GM12874 (cell line): Measurements from ENCODE around the gene TBC1D16.

Source experiments
- TF ChIP-seq, protein P1 (sequence below): IDR thresholded peaks from 2 replicates; pipeline ENCODE4 v1.5.1; 2011; ENCODE audit warnings: low read depth, mild to moderate bottlenecking, control low read depth, low read length, moderate library complexity; ENCODE audit not compliant: insufficient read depth

The TBC1D16 gene

DNA sequence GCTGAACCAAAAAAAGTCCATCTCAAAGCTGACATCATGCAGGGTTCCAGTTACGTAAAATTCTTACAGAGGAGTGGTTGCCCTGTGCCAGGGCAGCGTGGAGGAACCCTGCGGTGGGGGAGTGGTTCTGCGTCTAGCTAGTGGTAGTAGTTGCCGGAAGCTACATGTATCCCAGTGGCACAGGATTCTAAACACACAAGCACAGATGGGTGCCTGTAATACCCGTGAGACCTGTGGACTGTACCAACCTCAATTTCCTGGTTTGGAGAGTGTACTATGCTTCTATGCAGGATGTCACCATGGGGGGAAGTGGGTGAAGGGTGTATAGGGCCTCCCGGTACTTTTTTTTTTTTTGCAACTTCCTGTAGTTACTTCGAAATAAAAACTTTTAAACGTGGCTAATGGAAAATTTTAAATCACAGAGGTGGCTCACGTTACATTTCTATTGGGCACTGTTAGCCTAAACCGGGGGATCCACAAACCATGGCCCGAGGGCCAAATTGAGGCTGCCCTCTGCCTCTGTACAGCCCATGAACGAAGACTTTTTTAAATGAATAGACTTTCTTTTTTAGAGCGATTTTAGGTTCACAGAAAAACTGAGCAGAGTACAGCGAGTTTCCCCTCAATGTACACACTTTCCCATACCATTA lies 38.5 kb downstream of the TBC1D16 start:
- TF ChIP-seq, protein P1, sequence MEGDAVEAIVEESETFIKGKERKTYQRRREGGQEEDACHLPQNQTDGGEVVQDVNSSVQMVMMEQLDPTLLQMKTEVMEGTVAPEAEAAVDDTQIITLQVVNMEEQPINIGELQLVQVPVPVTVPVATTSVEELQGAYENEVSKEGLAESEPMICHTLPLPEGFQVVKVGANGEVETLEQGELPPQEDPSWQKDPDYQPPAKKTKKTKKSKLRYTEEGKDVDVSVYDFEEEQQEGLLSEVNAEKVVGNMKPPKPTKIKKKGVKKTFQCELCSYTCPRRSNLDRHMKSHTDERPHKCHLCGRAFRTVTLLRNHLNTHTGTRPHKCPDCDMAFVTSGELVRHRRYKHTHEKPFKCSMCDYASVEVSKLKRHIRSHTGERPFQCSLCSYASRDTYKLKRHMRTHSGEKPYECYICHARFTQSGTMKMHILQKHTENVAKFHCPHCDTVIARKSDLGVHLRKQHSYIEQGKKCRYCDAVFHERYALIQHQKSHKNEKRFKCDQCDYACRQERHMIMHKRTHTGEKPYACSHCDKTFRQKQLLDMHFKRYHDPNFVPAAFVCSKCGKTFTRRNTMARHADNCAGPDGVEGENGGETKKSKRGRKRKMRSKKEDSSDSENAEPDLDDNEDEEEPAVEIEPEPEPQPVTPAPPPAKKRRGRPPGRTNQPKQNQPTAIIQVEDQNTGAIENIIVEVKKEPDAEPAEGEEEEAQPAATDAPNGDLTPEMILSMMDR, result no peak

DNA sequence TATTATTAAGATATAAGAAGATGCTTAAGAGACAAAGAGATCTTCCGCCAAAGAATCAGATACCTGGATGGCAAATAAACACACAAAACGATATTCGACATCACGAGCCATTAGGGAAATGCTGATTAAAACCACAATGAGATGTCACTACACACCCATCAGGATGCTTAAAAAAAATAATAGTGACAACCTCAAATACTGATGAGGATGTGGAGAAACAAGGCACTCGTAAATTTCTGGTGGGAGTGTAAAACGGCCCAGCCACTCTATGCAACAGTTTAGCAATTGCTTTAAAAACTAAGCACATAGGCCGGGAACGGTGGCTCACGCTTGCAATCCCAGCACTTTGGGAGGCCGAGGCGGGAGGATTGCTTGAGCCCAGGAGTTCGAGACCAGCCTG lies 39.4 kb downstream of the TBC1D16 start:
- TF ChIP-seq, protein P1, result no peak

DNA sequence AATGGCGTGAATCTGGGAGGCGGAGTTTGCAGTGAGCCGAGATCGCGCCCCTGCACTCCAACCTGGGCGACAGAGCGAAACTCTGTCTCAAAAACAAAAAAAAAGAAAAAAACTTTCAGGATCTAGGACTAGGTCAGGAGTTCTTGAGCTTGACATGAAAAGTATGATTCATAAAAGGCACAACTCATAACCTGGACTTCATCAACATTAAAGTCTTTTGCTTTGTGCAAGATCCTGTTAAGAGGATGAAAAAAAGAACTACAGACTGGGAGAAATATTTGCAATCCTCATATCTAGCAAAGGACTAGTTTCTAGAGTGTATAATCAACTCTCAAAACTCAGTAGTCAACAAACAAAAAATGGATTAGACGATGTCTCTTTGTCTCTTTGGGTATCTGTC lies 40.0 kb downstream of the TBC1D16 start:
- TF ChIP-seq, protein P1, result no peak

DNA sequence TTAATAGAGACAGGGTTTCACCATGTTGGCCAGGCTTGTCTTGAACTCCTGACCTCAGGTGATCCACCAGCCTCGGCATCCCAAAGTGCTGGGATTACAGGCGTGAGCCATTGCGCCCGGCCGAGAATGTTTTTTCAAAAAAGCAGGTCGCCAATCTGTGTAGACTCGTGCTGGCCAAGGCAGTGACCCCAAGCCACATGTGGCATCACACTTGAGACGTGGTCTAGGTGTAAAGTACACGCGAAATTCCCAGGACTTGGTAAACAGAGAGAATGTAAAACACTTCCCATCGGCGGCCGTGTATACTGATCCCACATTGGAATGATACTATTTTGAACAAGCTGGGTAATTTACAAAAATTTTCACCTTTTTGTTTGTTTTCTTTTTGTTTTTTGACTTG lies 41.1 kb downstream of the TBC1D16 start:
- TF ChIP-seq, protein P1, result no peak

DNA sequence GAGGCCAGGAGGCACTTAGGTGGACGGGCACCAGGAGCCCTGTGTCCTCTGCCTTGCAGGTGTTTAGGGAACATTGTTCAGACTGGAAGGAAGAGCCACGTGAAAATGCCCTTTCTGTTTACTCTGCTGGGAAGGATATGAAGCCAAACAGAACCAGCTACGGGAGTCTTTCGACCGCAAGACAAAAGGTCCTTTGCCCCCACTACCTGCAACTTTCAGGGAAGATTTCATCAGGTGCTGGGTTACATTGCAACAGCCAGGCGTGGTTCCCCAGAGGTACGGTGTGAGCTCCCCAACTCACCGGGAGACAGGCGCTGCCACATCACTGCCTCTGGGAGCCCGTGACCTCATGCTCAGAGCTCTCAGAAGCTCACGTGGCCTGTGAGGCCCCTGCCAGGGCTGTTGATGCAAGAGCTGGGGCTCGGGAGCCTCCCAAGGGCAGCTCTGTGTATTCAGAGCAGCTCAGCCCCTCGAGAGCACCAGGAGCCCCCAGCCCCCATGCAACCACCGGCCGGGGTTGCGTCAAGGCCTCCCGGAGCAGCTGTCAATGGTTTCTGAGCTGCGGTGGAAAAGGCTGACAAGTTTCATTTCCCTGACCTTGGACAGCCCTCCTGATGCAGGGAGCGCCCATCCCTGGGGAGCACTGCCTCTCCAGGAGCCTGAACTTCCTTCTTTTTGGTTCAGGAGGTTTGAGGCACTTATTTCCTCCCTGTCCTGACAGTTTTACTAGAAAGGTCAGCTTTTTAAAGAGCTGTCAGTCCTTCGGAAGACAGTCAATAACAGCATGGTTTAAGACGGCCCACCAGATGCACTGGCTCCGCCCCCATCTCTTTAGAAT lies 42.1 kb downstream of the TBC1D16 start:
- TF ChIP-seq, protein P1, result no peak

DNA sequence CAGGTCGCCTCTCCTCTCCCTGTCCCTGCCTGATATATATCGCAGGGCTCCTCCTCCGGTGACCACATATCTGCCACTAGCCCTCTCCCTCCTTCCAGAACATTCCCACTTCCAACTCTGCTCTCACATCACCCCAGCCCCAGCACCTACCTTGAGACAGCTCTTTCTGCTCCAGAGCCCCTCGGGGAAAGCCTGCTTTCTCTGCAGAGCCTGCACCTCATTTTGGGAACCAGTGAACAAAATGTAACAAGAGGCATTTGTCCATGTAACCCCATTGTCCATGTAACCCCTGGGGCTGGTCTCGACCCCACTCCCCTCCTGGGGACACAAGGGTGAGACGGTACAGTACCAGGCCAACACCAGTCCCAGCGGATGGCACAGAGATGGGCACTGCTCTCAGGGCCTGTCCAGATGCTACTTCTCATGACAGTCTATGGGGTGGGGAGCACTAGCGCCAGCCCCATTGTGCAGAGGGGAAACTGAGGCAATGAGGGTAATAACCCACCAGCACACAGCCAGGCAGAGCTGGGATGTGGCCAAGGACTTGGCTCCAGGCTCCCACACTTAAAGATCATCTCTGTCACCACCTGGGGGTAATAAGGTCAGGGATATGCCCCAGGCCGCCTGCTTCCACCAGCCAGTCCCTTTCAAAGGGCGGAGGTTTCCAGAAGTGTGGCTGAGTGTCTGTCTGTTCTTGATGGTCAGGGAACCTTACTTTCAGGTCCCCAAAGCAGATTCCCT lies 42.9 kb downstream of the TBC1D16 start:
- TF ChIP-seq, protein P1, result no peak
